Lower leg skin (tissue), 4 donors: ENCODE results near the gene PLA2G12B. TPM values are rescaled to one million over a fixed set of nuclear protein-coding genes. Genes with fewer than 3 reads are reported as not detected.
"Not testable (repeated sequence)": the region's sequence is repeated elsewhere in the genome, so short reads cannot be mapped to it uniquely, and the experiment has no call there.

Experiments
- DNase-seq, 2 donors: peaks; one replicate each; pipeline ENCODE4 v3.0.0-alpha.2; 2019; ENCODE audit warnings: low spot score in 2 of 2
- H3K4me3 ChIP-seq: fragments of 200-600 bp; sonication (generic); 2 replicates; pipeline ENCODE4 v1.5.1; 2017; ENCODE audit warnings: mild to moderate bottlenecking, low read depth; ENCODE audit not compliant: poor library complexity, severe bottlenecking
- POLR2A ChIP-seq, 2 donors: fragments of 450-650 bp; IDR thresholded peaks; one replicate each; pipeline ENCODE4 v1.6.1; 2016 to 2017; ENCODE audit warnings: antibody characterized with exemption in 2 of 2, mild to moderate bottlenecking in 1 of 2, moderate library complexity in 1 of 2
- WGBS, 2 donors: methylation state at CpG; one replicate each; pipeline ENCODE4 v1.1.5; 2018; 5-methylcytosine and 5-hydroxymethylcytosine counted together
- intact Hi-C: fragments of 100-400 bp; cut with DNase I; formaldehyde crosslinking; loops from one replicate; pipeline ENCODE4 v1.15.0; 2023; ENCODE audit warnings: low total_unique reads
- total RNA-seq, 4 donors: library from RNA; depleted of rRNA; stranded (reverse); fragments of >200 nt; gene quantifications; one replicate each; pipeline ENCODE4 v1.1.0, GENCODE V29; 2016
- TF ChIP-seq, protein P1 (sequence below), 3 donors: fragments of 450-650 bp; IDR thresholded peaks; one replicate each; pipeline ENCODE4 v1.5.1; 2016; ENCODE audit warnings: antibody characterized with exemption in 3 of 3, mild to moderate bottlenecking in 3 of 3, moderate library complexity in 2 of 3

The PLA2G12B gene, protein sequence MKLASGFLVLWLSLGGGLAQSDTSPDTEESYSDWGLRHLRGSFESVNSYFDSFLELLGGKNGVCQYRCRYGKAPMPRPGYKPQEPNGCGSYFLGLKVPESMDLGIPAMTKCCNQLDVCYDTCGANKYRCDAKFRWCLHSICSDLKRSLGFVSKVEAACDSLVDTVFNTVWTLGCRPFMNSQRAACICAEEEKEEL
- total RNA-seq = not detected

DNA sequence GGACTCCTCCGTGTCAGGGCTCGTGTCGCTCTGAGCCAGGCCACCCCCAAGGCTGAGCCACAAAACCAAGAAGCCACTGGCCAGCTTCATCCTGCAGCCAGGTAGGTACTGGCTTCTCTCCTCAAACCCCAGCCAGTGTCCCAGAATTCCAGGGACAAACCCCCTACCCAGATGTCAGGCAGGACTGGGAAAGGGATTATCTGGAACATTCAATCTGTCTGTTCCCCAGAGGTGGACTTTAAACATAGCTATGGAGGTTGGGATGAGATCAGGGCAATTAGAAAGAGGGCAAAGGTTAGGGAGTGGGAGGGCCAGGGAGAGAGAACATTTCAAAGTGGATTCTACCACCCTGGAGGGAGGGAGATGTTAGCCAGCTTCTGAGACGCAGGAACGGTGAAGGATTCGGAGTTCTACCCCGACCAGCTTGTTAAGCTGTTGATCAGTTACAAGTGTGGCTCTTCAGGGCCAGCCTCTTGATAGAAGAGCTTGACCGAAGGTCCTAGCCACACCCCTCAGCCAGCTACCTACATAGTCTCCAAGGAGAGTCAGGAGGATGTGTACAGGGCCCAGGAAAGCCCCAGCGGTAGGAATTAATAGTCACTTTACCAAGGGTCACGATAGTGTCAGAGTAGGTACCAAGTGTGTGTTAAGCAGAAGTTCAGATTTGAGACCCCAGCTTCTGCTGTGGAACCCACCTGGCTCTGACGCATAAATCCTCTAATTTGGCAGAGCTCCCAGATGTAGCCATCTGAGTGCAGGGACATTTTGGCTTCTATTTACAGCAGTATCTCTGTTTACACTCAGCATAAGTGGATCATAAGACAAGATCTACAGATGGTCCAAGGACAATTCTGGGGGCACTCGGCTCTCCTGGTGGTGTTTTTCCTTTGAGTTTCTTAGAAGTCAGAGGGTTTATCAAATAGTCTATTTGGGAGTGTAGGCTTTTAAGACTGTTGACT, at the start of gene PLA2G12B:
TSS of gene PLA2G12B (minus strand) at position 211 of the 959 bp plus-strand sequence. CDS start at position 90, 121 bp downstream.
- no peak for TF ChIP-seq POLR2A (IDR thresholded peaks at IDR 0.05)
- TF ChIP-seq, protein P1, sequence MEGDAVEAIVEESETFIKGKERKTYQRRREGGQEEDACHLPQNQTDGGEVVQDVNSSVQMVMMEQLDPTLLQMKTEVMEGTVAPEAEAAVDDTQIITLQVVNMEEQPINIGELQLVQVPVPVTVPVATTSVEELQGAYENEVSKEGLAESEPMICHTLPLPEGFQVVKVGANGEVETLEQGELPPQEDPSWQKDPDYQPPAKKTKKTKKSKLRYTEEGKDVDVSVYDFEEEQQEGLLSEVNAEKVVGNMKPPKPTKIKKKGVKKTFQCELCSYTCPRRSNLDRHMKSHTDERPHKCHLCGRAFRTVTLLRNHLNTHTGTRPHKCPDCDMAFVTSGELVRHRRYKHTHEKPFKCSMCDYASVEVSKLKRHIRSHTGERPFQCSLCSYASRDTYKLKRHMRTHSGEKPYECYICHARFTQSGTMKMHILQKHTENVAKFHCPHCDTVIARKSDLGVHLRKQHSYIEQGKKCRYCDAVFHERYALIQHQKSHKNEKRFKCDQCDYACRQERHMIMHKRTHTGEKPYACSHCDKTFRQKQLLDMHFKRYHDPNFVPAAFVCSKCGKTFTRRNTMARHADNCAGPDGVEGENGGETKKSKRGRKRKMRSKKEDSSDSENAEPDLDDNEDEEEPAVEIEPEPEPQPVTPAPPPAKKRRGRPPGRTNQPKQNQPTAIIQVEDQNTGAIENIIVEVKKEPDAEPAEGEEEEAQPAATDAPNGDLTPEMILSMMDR (IDR thresholded peaks at IDR 0.05) = no peak
- no peak for DNase-seq
- no peak within 1 kb of the TSS for H3K4me3 ChIP-seq

DNA sequence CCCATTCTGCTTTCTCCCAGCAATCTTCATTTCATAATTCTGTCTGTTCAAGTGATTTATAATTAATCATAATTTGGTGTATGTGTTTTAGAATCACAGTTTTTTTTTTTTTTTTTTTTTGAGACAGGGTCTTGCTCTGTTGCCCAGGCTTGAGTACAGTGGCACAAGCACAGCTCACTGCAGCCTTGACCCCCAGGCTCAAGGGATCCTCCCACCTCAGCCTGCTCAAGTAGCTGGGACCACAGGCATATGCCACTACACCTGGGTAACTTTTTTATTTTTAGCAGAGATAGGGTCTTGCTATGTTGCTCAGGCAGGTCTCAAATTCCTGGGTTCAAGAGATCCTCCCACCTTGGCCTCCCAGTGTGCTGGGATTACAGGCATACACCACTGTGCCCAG, 49.2 kb upstream of the PLA2G12B start:
- intact Hi-C loops = no loop called here
- TF ChIP-seq, protein P1 (IDR thresholded peaks at IDR 0.05) = no peak
- TF ChIP-seq POLR2A (IDR thresholded peaks at IDR 0.05) = no peak
- no peak for DNase-seq
- H3K4me3 ChIP-seq = no peak overlapping the region

More for the DNA sequence above, at the start of gene PLA2G12B:
- 83 to 85% methylated on average over 12 of the region's 12 CpGs for WGBS, 2 donors
- intact Hi-C loops = no loop called here

DNA sequence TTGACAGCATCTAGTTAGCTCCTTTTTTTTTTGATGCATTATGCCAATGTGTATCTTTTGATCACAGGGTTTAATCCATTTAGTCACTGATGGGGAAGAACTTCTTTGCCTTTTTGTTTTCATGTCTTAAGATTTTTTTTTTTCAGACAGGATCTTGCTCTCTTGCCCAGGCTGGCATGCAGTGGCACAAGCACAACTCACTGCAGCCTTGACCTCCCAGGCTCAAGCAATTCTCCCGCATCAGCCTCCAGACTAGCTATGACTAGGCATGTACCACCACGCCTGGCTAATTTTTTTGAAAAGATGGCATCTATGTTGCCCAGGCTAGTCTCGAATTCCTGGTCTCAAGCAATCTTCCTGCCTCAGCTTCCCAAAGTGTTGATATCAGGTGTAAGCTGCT, 46.4 kb upstream of the PLA2G12B start:
- 93 to 96% methylated on average over 3 of the region's 3 CpGs for WGBS, 2 donors
- TF ChIP-seq POLR2A (IDR thresholded peaks at IDR 0.05) = no peak
- TF ChIP-seq, protein P1 (IDR thresholded peaks at IDR 0.05) = no peak
- intact Hi-C loops = no loop called here
- DNase-seq = no peak
- no peak overlapping the region for H3K4me3 ChIP-seq

DNA sequence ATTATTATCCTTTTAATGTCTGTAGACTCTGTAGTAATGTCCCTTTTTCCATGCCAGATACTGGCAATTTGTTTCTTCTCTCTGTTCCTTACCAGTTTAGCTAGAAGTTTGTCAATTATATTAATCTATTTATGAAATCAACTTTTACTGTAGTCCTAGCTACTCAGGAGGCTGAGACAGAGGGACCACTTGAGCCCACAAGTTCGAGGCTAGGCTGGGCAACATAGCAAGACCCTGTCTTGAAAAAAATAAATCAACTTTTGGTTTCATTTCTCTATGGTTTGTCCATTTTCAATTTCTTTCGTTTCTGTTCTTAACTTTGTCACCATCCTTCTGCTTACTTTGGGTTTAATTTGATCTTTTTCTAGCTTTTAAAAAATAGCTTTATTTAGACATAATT, 42.5 kb upstream of the PLA2G12B start:
- TF ChIP-seq POLR2A (IDR thresholded peaks at IDR 0.05) = no peak
- 98 to 99% methylated on average over 2 of the region's 2 CpGs for WGBS, 2 donors
- DNase-seq = no peak
- H3K4me3 ChIP-seq = no peak overlapping the region
- intact Hi-C loops = no loop called here

DNA sequence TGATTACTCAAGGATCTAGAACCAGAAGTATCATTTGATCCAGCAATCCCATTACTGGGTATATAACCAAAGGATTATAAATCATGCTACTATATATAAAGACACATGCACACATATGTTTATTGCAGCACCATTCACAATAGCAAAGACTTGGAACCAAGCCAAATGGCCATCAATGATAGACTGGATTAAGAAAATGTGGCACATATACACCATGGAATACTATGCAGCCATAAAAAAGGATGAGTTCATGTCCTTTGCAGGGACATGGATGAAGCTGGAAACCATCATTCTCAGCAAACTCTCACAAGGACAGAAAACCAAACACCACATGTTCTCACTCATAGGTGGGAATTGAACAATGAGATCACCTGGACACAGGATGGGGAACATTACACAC, 40.9 kb upstream of the PLA2G12B start:
- intact Hi-C loops = not testable (repeated sequence)

DNA sequence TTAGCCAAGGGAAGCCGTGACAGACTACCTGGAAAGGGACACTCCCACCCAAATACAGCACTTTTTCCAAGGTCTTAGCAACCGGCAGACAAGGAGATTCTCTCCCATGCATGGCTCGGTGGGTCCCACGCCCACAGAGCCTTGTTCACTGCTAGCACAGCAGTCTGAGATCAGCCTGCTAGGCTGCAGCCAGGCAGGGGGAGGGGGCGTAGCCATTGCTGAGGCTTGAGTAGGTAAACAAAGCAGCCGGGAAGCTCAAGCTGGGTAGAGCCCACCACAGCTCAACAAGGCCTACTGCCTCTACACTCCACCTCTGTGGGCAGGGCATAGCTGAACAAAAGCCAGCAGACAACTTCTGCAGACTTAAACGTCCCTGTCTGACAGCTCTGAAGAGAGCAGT, 35.2 kb upstream of the PLA2G12B start:
- H3K4me3 ChIP-seq, DNase-seq, intact Hi-C loops: not testable (repeated sequence)
- WGBS, 2 donors = 88 to 91% methylated on average over 7 of the region's 7 CpGs

More for the DNA sequence above, 40.9 kb upstream of the PLA2G12B start:
- not testable (repeated sequence) for H3K4me3 ChIP-seq, DNase-seq

DNA sequence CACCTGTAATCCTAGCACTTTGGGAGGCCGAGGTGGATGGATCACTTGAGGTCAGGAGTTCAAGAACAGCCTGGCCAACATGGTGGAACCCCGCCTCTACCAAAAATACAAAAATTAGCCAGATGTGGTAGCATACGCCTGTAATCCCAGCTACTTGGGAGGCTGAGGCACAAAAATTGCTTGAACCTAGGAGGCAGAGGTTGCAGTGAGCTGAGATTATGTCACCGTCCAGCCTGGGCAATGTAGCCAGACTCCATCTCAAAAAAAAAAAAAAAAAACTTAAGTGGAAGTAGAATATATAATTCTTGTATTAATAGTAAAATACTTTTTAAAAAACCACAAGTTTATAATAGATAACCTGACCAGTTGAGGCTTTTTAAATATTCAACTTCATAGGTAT, 30.0 kb upstream of the PLA2G12B start:
- DNase-seq, H3K4me3 ChIP-seq, intact Hi-C loops: not testable (repeated sequence)
- 93 to 95% methylated on average over 4 of the region's 4 CpGs for WGBS, 2 donors
